Measurements from ENCODE around the gene MEI1.

MEI1 gene

GRCh38 chr22:41810022-41810421 is 110.7 kb downstream of the MEI1 start:
- no peak for DNase-seq (ENCODE audit: low read depth)
- no peak overlapping the region for H3K4me3 ChIP-seq (ENCODE audit: low read depth, low read length)
- TF ChIP-seq CTCF (IDR thresholded peaks at IDR 0.05; ENCODE audit: control insufficient read depth, extremely low read depth, insufficient read depth), result no peak

- no peak for TF ChIP-seq CTCF (IDR thresholded peaks at IDR 0.05; ENCODE audit: control insufficient read depth, extremely low read depth, insufficient read depth)
- H3K4me3 ChIP-seq (ENCODE audit: low read depth, low read length), result no peak overlapping the region
- no peak for DNase-seq (ENCODE audit: low read depth)
Observed at GRCh38 chr22:41812805-41813545, 113.7 kb downstream of the MEI1 start.

GRCh38 chr22:41813726-41814410 is 114.6 kb downstream of the MEI1 start:
- no peak for DNase-seq (ENCODE audit: low read depth)
- TF ChIP-seq CTCF (IDR thresholded peaks at IDR 0.05; ENCODE audit: control insufficient read depth, extremely low read depth, insufficient read depth), result no peak
- no peak overlapping the region for H3K4me3 ChIP-seq (ENCODE audit: low read depth, low read length)

- no peak for DNase-seq (ENCODE audit: low read depth)
- no peak for TF ChIP-seq CTCF (IDR thresholded peaks at IDR 0.05; ENCODE audit: control insufficient read depth, extremely low read depth, insufficient read depth)
- no peak overlapping the region for H3K4me3 ChIP-seq (ENCODE audit: low read depth, low read length)
Observed at GRCh38 chr22:41815716-41816115, 116.4 kb downstream of the MEI1 start.

GRCh38 chr22:41816241-41816640 is 116.9 kb downstream of the MEI1 start:
- H3K4me3 ChIP-seq (ENCODE audit: low read depth, low read length), result no peak overlapping the region
- TF ChIP-seq CTCF (IDR thresholded peaks at IDR 0.05; ENCODE audit: control insufficient read depth, extremely low read depth, insufficient read depth), result no peak
- no peak for DNase-seq (ENCODE audit: low read depth)

GRCh38 chr22:41816871-41817270 is 117.6 kb downstream of the MEI1 start:
- no peak for TF ChIP-seq CTCF (IDR thresholded peaks at IDR 0.05; ENCODE audit: control insufficient read depth, extremely low read depth, insufficient read depth)
- no peak for DNase-seq (ENCODE audit: low read depth)
- no peak overlapping the region for H3K4me3 ChIP-seq (ENCODE audit: low read depth, low read length)
